ENCODE results near the gene HENMT1. TPM values are rescaled to one million over a fixed set of nuclear protein-coding genes. Genes with fewer than 3 reads are reported as not detected.

HENMT1 gene
- total RNA-seq, 1 experiment from 2014 or later: 9.9 TPM

DNA sequence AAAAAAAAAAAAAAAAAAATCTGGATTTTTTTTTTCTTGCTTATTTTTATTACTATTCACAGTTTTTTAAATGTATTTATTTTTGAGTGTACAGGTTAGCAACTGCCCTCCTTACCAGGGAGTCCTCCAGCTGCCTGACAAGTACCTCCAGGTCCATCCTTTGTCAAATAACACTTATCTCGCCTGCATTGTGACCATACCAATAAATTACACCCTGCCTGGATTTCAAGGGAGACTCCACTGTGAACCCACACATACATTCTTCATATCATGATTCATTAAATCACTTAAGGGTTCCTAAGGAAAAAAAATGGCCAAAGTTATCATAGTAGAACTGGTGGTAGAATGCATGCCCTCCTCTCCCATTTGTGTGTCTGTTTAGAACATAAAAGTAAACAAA lies 62.6 kb downstream of the HENMT1 start:
- no peak overlapping the region for H3K27ac Mint-ChIP-seq (ENCODE audit: unreplicated experiment)
- TF ChIP-seq, protein P1, sequence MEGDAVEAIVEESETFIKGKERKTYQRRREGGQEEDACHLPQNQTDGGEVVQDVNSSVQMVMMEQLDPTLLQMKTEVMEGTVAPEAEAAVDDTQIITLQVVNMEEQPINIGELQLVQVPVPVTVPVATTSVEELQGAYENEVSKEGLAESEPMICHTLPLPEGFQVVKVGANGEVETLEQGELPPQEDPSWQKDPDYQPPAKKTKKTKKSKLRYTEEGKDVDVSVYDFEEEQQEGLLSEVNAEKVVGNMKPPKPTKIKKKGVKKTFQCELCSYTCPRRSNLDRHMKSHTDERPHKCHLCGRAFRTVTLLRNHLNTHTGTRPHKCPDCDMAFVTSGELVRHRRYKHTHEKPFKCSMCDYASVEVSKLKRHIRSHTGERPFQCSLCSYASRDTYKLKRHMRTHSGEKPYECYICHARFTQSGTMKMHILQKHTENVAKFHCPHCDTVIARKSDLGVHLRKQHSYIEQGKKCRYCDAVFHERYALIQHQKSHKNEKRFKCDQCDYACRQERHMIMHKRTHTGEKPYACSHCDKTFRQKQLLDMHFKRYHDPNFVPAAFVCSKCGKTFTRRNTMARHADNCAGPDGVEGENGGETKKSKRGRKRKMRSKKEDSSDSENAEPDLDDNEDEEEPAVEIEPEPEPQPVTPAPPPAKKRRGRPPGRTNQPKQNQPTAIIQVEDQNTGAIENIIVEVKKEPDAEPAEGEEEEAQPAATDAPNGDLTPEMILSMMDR (IDR thresholded peaks at IDR 0.05; ENCODE audit: unreplicated experiment): no peak
- H3K4me3 Mint-ChIP-seq (ENCODE audit: low read depth, unreplicated experiment): no peak overlapping the region
- no peaks in the 10 kb centered on the region for H3K36me3 Mint-ChIP-seq (ENCODE audit: insufficient read depth, unreplicated experiment)
- intact Hi-C loops (cut with micrococcal nuclease; ENCODE audit: unreplicated experiment): loop anchor here (10.0 kb wide), 1 partner anchor 46 kb away; no protein-coding TSS in a partner anchor
- no peaks in the 10 kb centered on the region for H3K27me3 Mint-ChIP-seq (ENCODE audit: unreplicated experiment)
- CTCF ChIA-PET: interaction anchor here (0.6 kb wide), 1 partner anchor 68 kb away, joined by 3 read pairs; no protein-coding TSS in a partner anchor
- no peaks in the 10 kb centered on the region for H3K9me3 Mint-ChIP-seq (ENCODE audit: low read depth, unreplicated experiment)
- BruUV-seq (replicated peaks): no TSS peak
- peaks cover 18% of the 10 kb centered on the region for H3K4me1 Mint-ChIP-seq (ENCODE audit: low read depth, unreplicated experiment)
- no peak for DNase-seq

Other genes starting within 250 kb of the HENMT1 start
- not detected in 2 replicates for gene NBPF6, start 210.8 kb downstream of the HENMT1 start, total RNA-seq (2022)
- 7.9 and 13.6 TPM in 2 replicates for gene EEIG2, start 101.0 kb downstream of the HENMT1 start, total RNA-seq (2022)
- gene PRPF38B, start 31.2 kb upstream of the HENMT1 start, total RNA-seq (2022): 45.7 and 47.6 TPM in 2 replicates
- gene FNDC7, start 51.8 kb upstream of the HENMT1 start, total RNA-seq (2022): not detected in 2 replicates
- 30.3 and 32.0 TPM in 2 replicates for gene STXBP3, start 85.6 kb upstream of the HENMT1 start, total RNA-seq (2022)
- gene AKNAD1, start 196.0 kb upstream of the HENMT1 start, total RNA-seq (2022): not detected in 2 replicates
- 20.8 and 24.2 TPM in 2 replicates for gene GPSM2, start 215.9 kb upstream of the HENMT1 start, total RNA-seq (2022)

Data from Calu3 (cell line).